ENCODE data around the gene COL13A1. TPM values are rescaled to one million over a fixed set of nuclear protein-coding genes. Genes with fewer than 3 reads are reported as not detected.

Gene COL13A1
- total RNA-seq, 4 donors from 2014 or later, result 0.30 to 2.0 (median 0.86) TPM

DNA sequence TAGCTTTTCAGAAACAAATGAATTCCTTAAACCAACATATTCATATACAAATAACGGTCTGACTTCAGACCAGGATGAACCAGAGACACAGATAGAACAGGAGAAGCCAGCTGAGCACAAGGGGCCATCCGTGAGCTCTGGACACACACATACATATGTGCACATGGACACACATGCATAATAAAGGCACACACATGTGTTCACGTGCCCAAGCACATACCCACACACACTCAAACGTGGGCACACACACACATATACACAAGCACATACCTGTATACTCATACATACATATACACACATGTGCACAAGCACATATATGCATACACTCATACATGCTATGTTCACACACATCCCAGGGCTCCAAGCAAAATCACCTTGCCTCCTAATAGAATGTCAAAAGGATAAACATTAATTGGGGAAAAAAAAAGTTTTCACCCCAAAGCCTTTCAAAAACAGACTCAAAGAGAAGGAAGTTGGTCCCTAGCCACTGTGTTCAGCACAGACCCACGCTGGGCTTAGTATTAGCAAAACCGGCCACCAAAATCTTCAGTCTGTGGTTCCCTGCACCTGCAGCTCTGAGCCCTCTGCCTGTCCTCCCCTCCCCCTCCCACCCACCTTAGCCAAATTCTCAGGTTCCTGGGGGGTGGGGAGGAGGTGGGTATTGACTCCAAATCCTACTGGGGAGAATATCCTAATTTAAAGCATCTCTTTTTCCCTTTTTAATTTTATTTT lies 150.5 kb downstream of the COL13A1 start:
- TF ChIP-seq EP300 (IDR thresholded peaks at IDR 0.05) (no peak), POLR2A (IDR thresholded peaks at IDR 0.05) (no peak)
- TF ChIP-seq, protein P1, sequence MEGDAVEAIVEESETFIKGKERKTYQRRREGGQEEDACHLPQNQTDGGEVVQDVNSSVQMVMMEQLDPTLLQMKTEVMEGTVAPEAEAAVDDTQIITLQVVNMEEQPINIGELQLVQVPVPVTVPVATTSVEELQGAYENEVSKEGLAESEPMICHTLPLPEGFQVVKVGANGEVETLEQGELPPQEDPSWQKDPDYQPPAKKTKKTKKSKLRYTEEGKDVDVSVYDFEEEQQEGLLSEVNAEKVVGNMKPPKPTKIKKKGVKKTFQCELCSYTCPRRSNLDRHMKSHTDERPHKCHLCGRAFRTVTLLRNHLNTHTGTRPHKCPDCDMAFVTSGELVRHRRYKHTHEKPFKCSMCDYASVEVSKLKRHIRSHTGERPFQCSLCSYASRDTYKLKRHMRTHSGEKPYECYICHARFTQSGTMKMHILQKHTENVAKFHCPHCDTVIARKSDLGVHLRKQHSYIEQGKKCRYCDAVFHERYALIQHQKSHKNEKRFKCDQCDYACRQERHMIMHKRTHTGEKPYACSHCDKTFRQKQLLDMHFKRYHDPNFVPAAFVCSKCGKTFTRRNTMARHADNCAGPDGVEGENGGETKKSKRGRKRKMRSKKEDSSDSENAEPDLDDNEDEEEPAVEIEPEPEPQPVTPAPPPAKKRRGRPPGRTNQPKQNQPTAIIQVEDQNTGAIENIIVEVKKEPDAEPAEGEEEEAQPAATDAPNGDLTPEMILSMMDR (IDR thresholded peaks at IDR 0.05), result no peak
- no peaks in the 10 kb centered on the region for H3K9me3 ChIP-seq
- H3K27ac ChIP-seq, result no peak overlapping the region
- no peak overlapping the region for H3K4me3 ChIP-seq
- H3K36me3 ChIP-seq, result no peaks in the 10 kb centered on the region
- DNase-seq (ENCODE audit: low spot score in 2 of 2), result no peak
- no peaks in the 10 kb centered on the region for H3K27me3 ChIP-seq
- peaks cover 0 to 7% (median 0%) of the 10 kb centered on the region in 4 donors for H3K4me1 ChIP-seq
- 54 to 56% methylated on average over 6 of the region's 6 CpGs for WGBS, 2 donors

DNA sequence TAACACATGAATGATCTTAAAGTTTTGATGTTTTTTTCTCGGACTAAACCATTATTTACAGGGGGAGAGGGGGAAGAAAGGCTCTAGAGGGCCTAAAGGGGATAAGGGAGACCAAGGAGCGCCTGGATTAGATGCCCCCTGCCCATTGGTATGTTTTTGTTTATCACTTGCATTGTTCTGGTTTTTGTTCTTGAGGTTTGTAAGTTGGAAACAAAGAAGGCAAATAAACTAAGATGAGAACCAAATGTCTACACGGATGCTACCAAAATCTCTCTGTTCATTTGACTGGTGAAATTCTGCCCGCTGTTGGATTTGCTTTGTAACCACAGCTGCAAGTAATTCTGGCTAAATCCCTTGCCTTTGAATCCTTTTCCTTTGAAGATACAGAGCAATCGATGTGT lies 151.1 kb downstream of the COL13A1 start:
- no peak for DNase-seq (ENCODE audit: low spot score in 2 of 2)
- no peaks in the 10 kb centered on the region for H3K27me3 ChIP-seq
- 37% methylated on average over 5 of the region's 5 CpGs for WGBS, 2 donors

DNA sequence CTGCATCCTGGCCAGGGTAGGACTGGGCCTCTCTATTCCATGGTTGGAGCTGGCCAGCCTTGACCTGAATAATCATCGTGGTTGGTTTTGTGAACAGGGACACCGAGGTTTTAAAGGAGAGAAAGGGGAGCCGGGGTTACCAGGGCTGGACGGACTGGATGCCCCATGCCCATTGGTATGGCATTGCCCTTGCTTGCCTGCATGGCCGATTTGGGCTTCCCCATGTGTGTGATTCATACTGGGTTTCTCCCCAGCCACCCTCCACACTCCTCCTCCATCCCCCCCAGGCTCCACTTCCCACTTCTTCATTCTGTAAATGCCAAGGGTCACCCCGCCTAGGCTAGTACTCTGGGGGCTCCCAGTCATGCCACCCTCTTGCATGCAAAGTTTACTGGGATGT lies 152.1 kb downstream of the COL13A1 start:
- 76 to 84% methylated on average over 6 of the region's 6 CpGs for WGBS, 2 donors
- DNase-seq (ENCODE audit: low spot score in 2 of 2), result no peak
- Histone ChIP-seq H3K36me3 (no peaks in the 10 kb centered on the region), H3K4me1 (peaks cover 0 to 7% (median 0%) of the 10 kb centered on the region in 4 donors), H3K9me3 (no peaks in the 10 kb centered on the region), H3K27ac (no peak overlapping the region), H3K27me3 (no peaks in the 10 kb centered on the region), H3K4me3 (no peak overlapping the region)
- TF ChIP-seq, protein P1 (IDR thresholded peaks at IDR 0.05), result no peak
- TF ChIP-seq EP300 (IDR thresholded peaks at IDR 0.05), result no peak
- TF ChIP-seq POLR2A (IDR thresholded peaks at IDR 0.05), result no peak

More for the DNA sequence above, 151.1 kb downstream of the COL13A1 start:
- Histone ChIP-seq H3K4me1 (peaks cover 0 to 7% (median 0%) of the 10 kb centered on the region in 4 donors), H3K27ac (no peak overlapping the region), H3K36me3 (no peaks in the 10 kb centered on the region), H3K9me3 (no peaks in the 10 kb centered on the region), H3K4me3 (no peak overlapping the region)
- TF ChIP-seq, protein P1 (IDR thresholded peaks at IDR 0.05), result no peak
- no peak for TF ChIP-seq EP300 (IDR thresholded peaks at IDR 0.05)
- TF ChIP-seq POLR2A (IDR thresholded peaks at IDR 0.05), result no peak

DNA sequence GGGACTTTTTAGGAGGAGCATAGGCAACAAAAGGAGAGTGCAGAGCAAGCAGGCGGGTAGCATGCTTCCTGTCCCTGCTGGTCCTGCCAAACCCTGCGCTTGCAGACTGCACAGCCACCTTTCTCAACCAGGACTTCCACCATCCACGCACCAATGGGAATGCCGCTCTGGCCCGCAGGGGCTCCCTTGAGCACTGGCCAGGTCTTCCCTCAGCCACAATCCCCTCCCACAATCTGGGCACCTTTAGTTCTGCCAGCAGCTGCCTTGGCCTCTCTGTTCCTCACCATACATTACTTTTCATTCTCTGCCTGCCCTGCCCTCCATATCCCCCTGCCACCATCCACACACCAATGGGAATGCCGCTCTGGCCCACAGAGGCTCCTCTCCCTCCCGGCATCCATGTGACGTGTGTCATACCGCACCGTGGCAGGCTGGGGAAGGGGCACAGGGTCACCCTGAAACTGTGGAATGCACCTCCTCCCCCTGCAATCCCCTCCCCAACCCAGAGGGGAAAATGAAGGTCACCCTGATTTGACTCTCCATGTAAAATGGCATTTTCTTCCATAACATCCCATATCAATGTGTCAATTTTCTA lies 153.6 kb downstream of the COL13A1 start:
- TF ChIP-seq, protein P1 (IDR thresholded peaks at IDR 0.05), result no peak
- TF ChIP-seq EP300 (IDR thresholded peaks at IDR 0.05), result no peak
- TF ChIP-seq POLR2A (IDR thresholded peaks at IDR 0.05), result no peak
- no peaks in the 10 kb centered on the region for H3K36me3 ChIP-seq
- WGBS, 2 donors, result 77 to 83% methylated on average over 10 of the region's 10 CpGs
- peaks cover 0 to 3% (median 0%) of the 10 kb centered on the region in 4 donors for H3K9me3 ChIP-seq
- H3K4me3 ChIP-seq, result no peak overlapping the region
- H3K27ac ChIP-seq, result no peak overlapping the region
- H3K4me1 ChIP-seq, result peaks cover 0 to 7% (median 0%) of the 10 kb centered on the region in 4 donors
- no peak for DNase-seq (ENCODE audit: low spot score in 2 of 2)
- no peaks in the 10 kb centered on the region for H3K27me3 ChIP-seq
